HG03520 (cell line): ENCODE measurements around the gene CHMP4A.
A peak's percentile ranks its signal among the peaks of the same experiment; 100 is the strongest.
"Not testable (repeated sequence)": the region's sequence is repeated elsewhere in the genome, so short reads cannot be mapped to it uniquely, and the experiment has no call there.

Experiments used
- ATAC-seq: cut with Tn5 transposase; IDR thresholded peaks from one replicate; pipeline ENCODE4 v1.9.1; 2021; ENCODE audit warnings: mild to moderate bottlenecking, moderate library complexity; ENCODE audit not compliant: unreplicated experiment

CHMP4A gene

DNA sequence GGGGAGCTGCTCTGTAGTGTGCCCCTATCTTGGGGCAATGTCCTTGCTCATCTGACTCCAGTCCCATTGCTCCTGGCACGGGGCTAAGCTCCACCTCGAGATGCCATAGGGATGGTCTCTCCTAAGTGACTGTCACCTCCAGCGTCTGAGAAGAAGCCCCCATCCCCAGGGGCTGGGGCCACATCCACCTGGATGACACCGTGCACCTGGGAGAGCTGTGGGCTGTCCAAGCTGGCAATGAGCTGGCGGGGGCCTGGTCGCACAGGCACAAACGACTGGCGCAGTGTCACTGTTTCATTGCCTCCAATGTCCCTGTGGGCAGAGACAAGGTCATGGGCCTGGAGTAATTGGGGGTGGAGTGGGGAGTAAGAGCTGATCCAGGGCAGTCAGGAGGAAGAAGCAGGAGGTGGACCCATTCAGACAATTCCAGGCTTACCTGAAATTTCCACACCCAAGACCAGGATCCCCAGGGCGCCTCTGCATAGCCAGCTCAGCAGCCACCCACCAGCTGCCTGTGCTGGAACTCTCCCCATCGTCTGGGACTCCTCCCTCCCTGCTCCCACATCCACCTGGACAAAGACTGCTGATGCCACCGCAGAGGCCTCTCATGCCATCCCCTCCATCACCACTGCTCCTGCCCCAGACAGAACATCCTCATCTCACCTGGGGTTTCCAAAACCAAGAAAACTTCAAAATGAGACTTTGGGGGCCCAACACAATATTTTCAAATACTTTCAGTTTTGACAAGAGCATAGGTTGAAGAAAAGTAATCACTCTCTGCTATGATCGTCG is 36.1 kb upstream of the CHMP4A start:
- ATAC-seq = no peak

DNA sequence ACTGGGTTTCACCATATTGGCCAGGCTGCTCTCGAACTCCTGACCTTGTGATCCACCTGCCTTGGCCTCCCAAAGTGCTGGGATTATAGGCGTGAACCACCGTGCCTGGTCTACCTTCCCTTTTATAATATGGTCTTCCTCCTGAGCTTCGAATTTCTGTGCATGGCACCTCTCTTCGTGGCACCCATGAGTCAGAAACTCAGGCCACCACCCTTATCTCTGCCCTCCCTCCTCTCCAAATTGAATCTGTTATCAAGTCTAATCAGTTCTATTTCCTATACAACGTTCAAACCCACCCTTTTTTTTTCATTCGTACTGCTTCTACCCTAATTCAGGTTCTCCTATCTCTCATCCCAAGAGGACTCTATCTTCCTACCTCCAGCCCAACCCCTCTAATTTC is 34.1 kb upstream of the CHMP4A start:
- no peak for ATAC-seq

DNA sequence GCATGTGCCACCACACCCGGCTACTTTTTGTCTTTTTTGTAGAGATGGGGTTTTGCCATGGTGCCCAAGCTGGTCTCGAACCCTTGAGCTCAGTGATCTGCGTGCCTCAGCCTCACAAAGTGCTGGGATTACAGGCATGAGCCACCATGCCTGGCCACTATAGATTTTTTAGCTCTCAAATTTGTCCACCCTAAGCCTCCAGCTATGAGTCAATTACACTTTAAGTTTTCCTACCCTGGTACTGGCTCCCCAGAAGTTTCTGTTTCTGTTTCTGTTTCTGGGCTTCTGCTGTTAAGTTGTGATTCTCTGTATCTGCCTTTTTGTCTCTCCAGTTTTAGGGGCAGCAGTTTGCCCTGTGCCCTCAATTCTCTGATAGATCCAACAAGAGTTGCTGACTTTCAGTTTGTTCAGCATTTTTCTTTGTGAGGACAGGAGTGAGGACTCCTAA is 33.5 kb upstream of the CHMP4A start:
- ATAC-seq = no peak

DNA sequence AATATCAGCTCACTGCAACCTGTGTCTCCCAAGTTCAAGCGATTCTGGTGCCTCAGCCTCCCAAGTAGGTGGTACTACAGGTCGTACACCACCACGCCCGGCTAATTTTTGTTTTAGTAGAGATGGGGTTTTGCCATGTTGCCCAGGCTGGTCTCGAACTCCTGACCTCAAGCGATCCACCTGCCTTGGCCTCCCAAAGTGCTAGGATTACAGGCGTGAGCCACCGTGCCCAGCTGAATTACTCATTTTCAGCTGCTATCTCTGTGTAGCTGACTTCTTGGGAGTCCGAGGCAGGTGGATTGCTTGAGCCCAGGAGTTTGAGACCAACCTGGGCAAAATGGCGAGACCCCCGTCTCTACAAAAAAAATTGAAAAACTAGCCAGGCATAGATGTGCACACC is 32.1 kb upstream of the CHMP4A start:
- not testable (repeated sequence) for ATAC-seq

GRCh38 chr14:24243336-24243836 is 30.1 kb upstream of the CHMP4A start:
- ATAC-seq = no peak

- ATAC-seq = peak; percentile 69
These were observed 28.6 kb upstream of the CHMP4A start for GRCh38 chr14:24241829-24242443.

- no peak for ATAC-seq
These were observed 27.0 kb upstream of the CHMP4A start for GRCh38 chr14:24240110-24240918.

GRCh38 chr14:24238527-24239037 is 25.3 kb upstream of the CHMP4A start:
- ATAC-seq = no peak

DNA sequence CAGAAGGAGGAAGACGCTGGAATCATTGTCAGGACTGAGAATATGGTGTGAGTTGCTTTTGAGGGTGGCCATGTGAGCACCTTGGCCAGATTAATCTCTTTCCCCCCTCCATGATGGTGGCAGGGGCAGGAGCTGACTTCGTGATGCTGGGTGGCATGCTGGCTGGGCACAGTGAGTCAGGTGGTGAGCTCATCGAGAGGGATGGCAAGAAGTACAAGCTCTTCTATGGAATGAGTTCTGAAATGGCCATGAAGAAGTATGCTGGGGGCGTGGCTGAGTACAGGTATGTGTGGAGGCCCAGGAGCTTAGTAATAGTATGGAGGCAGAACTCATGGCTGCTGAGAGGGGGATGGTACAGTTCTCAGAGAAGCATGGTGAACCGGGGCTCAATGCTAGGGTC is 24.8 kb upstream of the CHMP4A start:
- ATAC-seq = no peak

GRCh38 chr14:24237463-24237955 is 24.2 kb upstream of the CHMP4A start:
- no peak for ATAC-seq

- ATAC-seq = no peak
These were observed 23.6 kb upstream of the CHMP4A start for GRCh38 chr14:24236689-24237462.

GRCh38 chr14:24235804-24236688 is 22.8 kb upstream of the CHMP4A start:
- no peak for ATAC-seq

GRCh38 chr14:24234095-24235005 is 21.1 kb upstream of the CHMP4A start:
- ATAC-seq = no peak

DNA sequence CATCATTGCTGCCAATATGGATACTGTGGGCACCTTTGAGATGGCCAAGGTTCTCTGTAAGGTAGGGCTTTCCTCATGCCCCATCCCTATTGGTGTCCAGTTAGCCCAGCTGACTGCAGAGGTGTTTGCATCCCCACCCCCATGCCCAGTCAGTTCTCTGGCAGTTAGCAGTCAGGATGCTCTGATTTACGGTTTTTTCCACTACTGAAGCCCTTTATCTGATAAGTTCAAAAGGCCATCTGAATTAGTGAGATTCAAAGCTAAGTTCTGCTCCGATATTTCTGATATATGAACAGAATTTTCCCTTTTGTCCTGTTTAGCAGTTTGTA is 20.2 kb upstream of the CHMP4A start:
- no peak for ATAC-seq

- ATAC-seq = peak; percentile 44
These were observed 19.6 kb upstream of the CHMP4A start, which contains the start of gene GMPR2 for GRCh38 chr14:24232645-24233537. TSS of gene GMPR2 (plus strand) at chr14:24232929. CDS start at chr14:24233254, 325 bp downstream.

DNA sequence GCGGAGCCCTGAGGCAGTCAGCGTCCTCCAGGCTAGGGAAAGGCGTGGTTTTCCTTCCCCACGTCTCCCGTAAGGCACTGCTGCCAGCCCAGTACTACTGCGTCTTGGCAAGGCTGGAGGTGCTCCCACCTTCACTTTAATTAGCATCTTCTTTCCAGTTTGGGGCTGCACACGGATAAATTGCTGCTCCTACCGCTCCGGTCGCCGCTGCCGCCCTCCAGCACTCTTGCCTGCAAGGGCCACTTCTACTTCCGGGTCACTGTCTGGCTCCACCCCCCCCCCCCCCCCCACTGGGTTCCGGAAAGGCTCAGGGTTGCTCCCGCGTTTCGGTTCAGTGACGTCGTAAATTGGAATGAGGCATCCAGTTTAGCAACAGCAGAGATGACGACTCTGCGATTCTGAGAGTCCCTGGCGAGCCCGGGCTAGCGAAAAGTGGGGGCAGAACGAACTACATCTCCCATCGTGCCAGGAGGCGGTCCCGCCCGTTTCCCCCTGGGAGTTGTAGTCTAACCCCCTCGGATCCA is 18.9 kb upstream of the CHMP4A start, which contains the start of gene NEDD8:
Gene NEDD8, minus strand, starts transcription at position 247 of the 524 bp plus-strand sequence. Its CDS starts 100 bp downstream, at position 147.
- peak; percentile 67 for ATAC-seq
